Neural cell (in vitro differentiated cells): ENCODE data around the gene BTNL2. TPM values are rescaled to one million over a fixed set of nuclear protein-coding genes. Genes with fewer than 3 reads are reported as not detected.

Experiments
- H2AFZ ChIP-seq: fragments of 200-600, 300-800 bp; sonication (generic), shearing (Covaris generic); 2 replicates; pipeline ENCODE4 v1.6.0; 2014; ENCODE audit warnings: low read depth, mild to moderate bottlenecking, antibody characterized with exemption, low read length, moderate library complexity
- H3F3A ChIP-seq: fragments of 200-600 bp; shearing (Covaris generic); 2 replicates; pipeline ENCODE4 v1.6.1; 2016; ENCODE audit warnings: mild to moderate bottlenecking, moderate library complexity, mixed read lengths, antibody characterized with exemption, low read length; ENCODE audit not compliant: insufficient read depth, poor library complexity, severe bottlenecking
- H3K27ac ChIP-seq: fragments of 200-600, 300-800 bp; sonication (generic), shearing (Covaris generic); 2 replicates; pipeline ENCODE4 v1.5.1; 2014; ENCODE audit warnings: mild to moderate bottlenecking, low read length, moderate library complexity
- H3K27me3 ChIP-seq: fragments of 300-800, 200-600 bp; sonication (generic), shearing (Covaris generic); 2 replicates; pipeline ENCODE4 v1.6.0; 2014; ENCODE audit warnings: mild to moderate bottlenecking, low read depth, low read length, moderate library complexity; ENCODE audit not compliant: insufficient read depth
- H3K36me3 ChIP-seq: fragments of 300-800, 200-600 bp; sonication (generic), shearing (Covaris generic); 2 replicates; pipeline ENCODE4 v1.5.1; 2014; ENCODE audit warnings: mild to moderate bottlenecking, antibody characterized with exemption, low read length, moderate library complexity; ENCODE audit not compliant: insufficient read depth
- H3K4me2 ChIP-seq: fragments of 300-800, 200-600 bp; sonication (generic), shearing (Covaris generic); 2 replicates; pipeline ENCODE4 v1.6.0; 2014; ENCODE audit warnings: mild to moderate bottlenecking, low read length
- H3K4me3 ChIP-seq: fragments of 300-800, 200-600 bp; sonication (generic), shearing (Covaris generic); 2 replicates; pipeline ENCODE4 v1.5.1; 2014; ENCODE audit warnings: mild to moderate bottlenecking, low read length, moderate library complexity
- H3K79me2 ChIP-seq: fragments of 200-600 bp; shearing (Covaris generic); replicated peaks from 2 replicates; pipeline ENCODE4 v1.6.0; 2014; ENCODE audit warnings: mild to moderate bottlenecking, low read length, moderate library complexity; ENCODE audit not compliant: insufficient read depth
- H3K9ac ChIP-seq: fragments of 300-800, 200-600 bp; sonication (generic), shearing (Covaris generic); 2 replicates; pipeline ENCODE4 v1.6.1; 2016; ENCODE audit warnings: mild to moderate bottlenecking, low read length, mixed read lengths
- H3K9me2 ChIP-seq: fragments of 200-600 bp; shearing (Covaris generic); 2 replicates; pipeline ENCODE4 v1.6.1; 2016; ENCODE audit warnings: mild to moderate bottlenecking, low read length, mixed read lengths; ENCODE audit not compliant: insufficient read depth
- H3K9me3 ChIP-seq: fragments of 200-600, 300-800 bp; sonication (generic), shearing (Covaris generic); 2 replicates; pipeline ENCODE4 v1.6.1; 2016; ENCODE audit warnings: mild to moderate bottlenecking, mixed run types, low read length, moderate library complexity, mixed read lengths
- H4K20me1 ChIP-seq: fragments of 200-600 bp; shearing (Covaris generic); 2 replicates; pipeline ENCODE4 v1.6.1; 2016; ENCODE audit warnings: mild to moderate bottlenecking, mixed run types; ENCODE audit not compliant: insufficient read depth
- CTCF ChIP-seq: fragments of 450-650 bp; IDR thresholded peaks from 2 replicates; pipeline ENCODE4 v1.5.1; 2014; ENCODE audit warnings: antibody characterized with exemption, mild to moderate bottlenecking, moderate library complexity; ENCODE audit not compliant: poor library complexity, severe bottlenecking
- EP300 ChIP-seq: fragments of 450-650 bp; conservative IDR thresholded peaks from 2 replicates; pipeline ENCODE4 v1.6.1; 2014; ENCODE audit warnings: antibody characterized with exemption, mild to moderate bottlenecking, moderate library complexity; ENCODE audit not compliant: poor library complexity, severe bottlenecking
- EZH2 ChIP-seq: fragments of 200-600, 300-800 bp; shearing (Covaris generic), sonication (generic); IDR thresholded peaks from 2 replicates; pipeline ENCODE4 v1.6.1; 2014; ENCODE audit warnings: antibody characterized with exemption, low read length, borderline replicate concordance, mild to moderate bottlenecking; ENCODE audit not compliant: insufficient read depth, poor library complexity, severe bottlenecking
- MXI1 ChIP-seq: fragments of 450-650 bp; conservative IDR thresholded peaks from 2 replicates; pipeline ENCODE4 v1.6.1; 2014; ENCODE audit warnings: antibody characterized with exemption, mild to moderate bottlenecking; ENCODE audit not compliant: poor library complexity, severe bottlenecking
- POLR2AphosphoS5 ChIP-seq: IDR thresholded peaks from 2 replicates; pipeline ENCODE4 v1.6.1; 2012
- RAD21 ChIP-seq: fragments of 450-650 bp; conservative IDR thresholded peaks from 2 replicates; pipeline ENCODE4 v1.6.1; 2014; ENCODE audit warnings: antibody characterized with exemption, mild to moderate bottlenecking, moderate library complexity
- REST ChIP-seq: IDR thresholded peaks from 2 replicates; pipeline ENCODE4 v1.6.1; 2012; ENCODE audit warnings: borderline replicate concordance
- SMC3 ChIP-seq: fragments of 450-650 bp; conservative IDR thresholded peaks from 2 replicates; pipeline ENCODE4 v1.6.1; 2014; ENCODE audit warnings: antibody characterized with exemption, mild to moderate bottlenecking, moderate library complexity; ENCODE audit not compliant: poor library complexity
- TAF1 ChIP-seq: IDR thresholded peaks from 2 replicates; pipeline ENCODE4 v1.6.1; 2012; ENCODE audit warnings: low read depth
- polyA plus RNA-seq: library from polyadenylated mRNA; depleted of rRNA; stranded (reverse); fragments of >200 nt; gene quantifications from 2 replicates; pipeline ENCODE4 v1.2.3, GENCODE V29; 2014

Gene BTNL2
- polyA plus RNA-seq, 1 donor from 2014 or later: not detected

GRCh38 chr6:32442243-32442667 lies 35.3 kb upstream of the BTNL2 start:
- no peaks in the 10 kb centered on the region for H3K9me2 ChIP-seq
- no peaks in the 10 kb centered on the region for H3K27me3 ChIP-seq
- no peak overlapping the region for H3K9ac ChIP-seq
- no peaks in the 10 kb centered on the region for H4K20me1 ChIP-seq
- no peak overlapping the region for H3K4me3 ChIP-seq
- TF ChIP-seq EP300: no peak
- TF ChIP-seq MXI1: no peak
- TF ChIP-seq POLR2AphosphoS5: no peak
- TF ChIP-seq SMC3: no peak
- no peak for TF ChIP-seq CTCF
- no peak for TF ChIP-seq TAF1
- TF ChIP-seq RAD21: no peak
- TF ChIP-seq EZH2: no peak
- TF ChIP-seq REST: no peak
- H3K4me2 ChIP-seq: no peak overlapping the region
- H3K9me3 ChIP-seq: no peaks in the 10 kb centered on the region
- no peaks in the 10 kb centered on the region for H3K36me3 ChIP-seq
- H3K27ac ChIP-seq: no peak overlapping the region
- no peaks in the 10 kb centered on the region for H3K79me2 ChIP-seq
- no peak overlapping the region for H2AFZ ChIP-seq
- no peaks in the 10 kb centered on the region for H3F3A ChIP-seq

GRCh38 chr6:32439602-32440214 lies 32.7 kb upstream of the BTNL2 start, which contains the start of gene HLA-DRA:
HLA-DRA (plus strand) TSS chr6:32439887; CDS start chr6:32439951, 64 bp downstream.
- no peaks in the 10 kb centered on the region for H3K9me3 ChIP-seq
- no peak within 1 kb of the TSS for H3K4me3 ChIP-seq
- H2AFZ ChIP-seq: no peak within 1 kb of the TSS
- no peaks in the 10 kb centered on the region for H3K36me3 ChIP-seq
- no peaks in the 10 kb centered on the region for H3K27me3 ChIP-seq
- no peaks in the 10 kb centered on the region for H3F3A ChIP-seq
- H3K79me2 ChIP-seq: no peaks in the 10 kb centered on the region
- H3K9ac ChIP-seq: no peak within 1 kb of the TSS
- no peaks in the 10 kb centered on the region for H3K9me2 ChIP-seq
- no peak within 1 kb of the TSS for H3K27ac ChIP-seq
- H3K4me2 ChIP-seq: no peak within 1 kb of the TSS
- no peaks in the 10 kb centered on the region for H4K20me1 ChIP-seq
- TF ChIP-seq EZH2 (no peak), REST (no peak), SMC3 (no peak), MXI1 (no peak), POLR2AphosphoS5 (no peak), EP300 (no peak), CTCF (no peak)
